Measurements from ENCODE around the gene OR8J3. TPM values are rescaled to one million over a fixed set of nuclear protein-coding genes. Genes with fewer than 3 reads are reported as not detected.

OR8J3 gene, protein sequence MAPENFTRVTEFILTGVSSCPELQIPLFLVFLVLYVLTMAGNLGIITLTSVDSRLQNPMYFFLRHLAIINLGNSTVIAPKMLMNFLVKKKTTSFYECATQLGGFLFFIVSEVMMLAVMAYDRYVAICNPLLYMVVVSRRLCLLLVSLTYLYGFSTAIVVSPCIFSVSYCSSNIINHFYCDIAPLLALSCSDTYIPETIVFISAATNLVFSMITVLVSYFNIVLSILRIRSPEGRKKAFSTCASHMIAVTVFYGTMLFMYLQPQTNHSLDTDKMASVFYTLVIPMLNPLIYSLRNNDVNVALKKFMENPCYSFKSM
- not detected for total RNA-seq

- Histone ChIP-seq H3K27ac (no peak within 1 kb of the TSS), H3K4me1 (no peaks in the 10 kb centered on the region), H3K9me3 (no peaks in the 10 kb centered on the region), H3K36me3 (no peaks in the 10 kb centered on the region), H3K27me3 (no peaks in the 10 kb centered on the region), H3K4me3 (no peak within 1 kb of the TSS)
- DNase-seq (no peak), ATAC-seq (ENCODE audit: low FRiP score in 2 of 2) (no peak)
- TF ChIP-seq POLR2A (IDR thresholded peaks at IDR 0.05) (no peak), EP300 (IDR thresholded peaks at IDR 0.05) (no peak), POLR2AphosphoS5 (IDR thresholded peaks at IDR 0.05) (no peak)
- TF ChIP-seq, protein P1, sequence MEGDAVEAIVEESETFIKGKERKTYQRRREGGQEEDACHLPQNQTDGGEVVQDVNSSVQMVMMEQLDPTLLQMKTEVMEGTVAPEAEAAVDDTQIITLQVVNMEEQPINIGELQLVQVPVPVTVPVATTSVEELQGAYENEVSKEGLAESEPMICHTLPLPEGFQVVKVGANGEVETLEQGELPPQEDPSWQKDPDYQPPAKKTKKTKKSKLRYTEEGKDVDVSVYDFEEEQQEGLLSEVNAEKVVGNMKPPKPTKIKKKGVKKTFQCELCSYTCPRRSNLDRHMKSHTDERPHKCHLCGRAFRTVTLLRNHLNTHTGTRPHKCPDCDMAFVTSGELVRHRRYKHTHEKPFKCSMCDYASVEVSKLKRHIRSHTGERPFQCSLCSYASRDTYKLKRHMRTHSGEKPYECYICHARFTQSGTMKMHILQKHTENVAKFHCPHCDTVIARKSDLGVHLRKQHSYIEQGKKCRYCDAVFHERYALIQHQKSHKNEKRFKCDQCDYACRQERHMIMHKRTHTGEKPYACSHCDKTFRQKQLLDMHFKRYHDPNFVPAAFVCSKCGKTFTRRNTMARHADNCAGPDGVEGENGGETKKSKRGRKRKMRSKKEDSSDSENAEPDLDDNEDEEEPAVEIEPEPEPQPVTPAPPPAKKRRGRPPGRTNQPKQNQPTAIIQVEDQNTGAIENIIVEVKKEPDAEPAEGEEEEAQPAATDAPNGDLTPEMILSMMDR (IDR thresholded peaks at IDR 0.05), result no peak
These were observed at the start of gene OR8J3 for GRCh38 chr11:56140151-56140661. OR8J3 (minus strand) TSS chr11:56140201; CDS start chr11:56137718, 2,483 bp downstream.

GRCh38 chr11:56188602-56189001 lies 48.6 kb upstream of the OR8J3 start:
- Histone ChIP-seq H3K36me3 (no peaks in the 10 kb centered on the region), H3K9me3 (peaks cover 0 to 8% (median 0%) of the 10 kb centered on the region in 4 donors), H3K4me3 (no peak overlapping the region), H3K27ac (no peak overlapping the region), H3K27me3 (no peaks in the 10 kb centered on the region), H3K4me1 (no peaks in the 10 kb centered on the region)
- DNase-seq (no peak), ATAC-seq (ENCODE audit: low FRiP score in 2 of 2) (no peak)
- 90 to 94% methylated on average over 3 of the region's 3 CpGs for WGBS, 2 donors
- TF ChIP-seq POLR2AphosphoS5 (IDR thresholded peaks at IDR 0.05), result no peak
- no peak for TF ChIP-seq POLR2A (IDR thresholded peaks at IDR 0.05)
- TF ChIP-seq, protein P1 (IDR thresholded peaks at IDR 0.05), result no peak
- TF ChIP-seq EP300 (IDR thresholded peaks at IDR 0.05), result no peak

DNA sequence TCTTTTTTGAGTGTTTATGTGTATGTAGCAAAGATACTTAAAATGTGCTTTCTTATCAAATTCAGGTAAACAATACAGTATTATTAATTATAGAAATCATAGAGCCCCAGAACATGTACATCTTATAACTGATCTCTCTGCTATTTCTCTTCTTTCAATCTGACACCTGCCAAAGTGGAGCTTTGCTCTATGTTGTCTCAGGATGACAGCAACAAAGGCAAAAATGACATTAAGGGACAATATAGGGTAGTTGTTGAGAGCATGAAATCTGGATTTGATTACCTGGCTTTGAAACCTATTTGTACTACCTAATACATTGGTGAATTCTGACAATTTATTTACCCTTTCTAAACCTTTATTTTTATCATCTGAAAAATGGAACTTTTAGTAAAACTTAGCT lies 43.5 kb upstream of the OR8J3 start:
- H3K4me1 ChIP-seq, result no peaks in the 10 kb centered on the region
- no peak for DNase-seq
- TF ChIP-seq EP300 (IDR thresholded peaks at IDR 0.05) (no peak), POLR2AphosphoS5 (IDR thresholded peaks at IDR 0.05) (no peak), POLR2A (IDR thresholded peaks at IDR 0.05) (no peak)
- TF ChIP-seq, protein P1 (IDR thresholded peaks at IDR 0.05), result no peak
- H3K9me3 ChIP-seq, result peaks cover 0 to 5% (median 4%) of the 10 kb centered on the region in 4 donors
- no peak for ATAC-seq (ENCODE audit: low FRiP score in 2 of 2)
- no peaks in the 10 kb centered on the region for H3K27me3 ChIP-seq
- no peak overlapping the region for H3K4me3 ChIP-seq
- no peaks in the 10 kb centered on the region for H3K36me3 ChIP-seq
- no peak overlapping the region for H3K27ac ChIP-seq

GRCh38 chr11:56176318-56176717 lies 36.3 kb upstream of the OR8J3 start, which contains the start of gene OR5J2:
OR5J2 (plus strand) TSS chr11:56176618; CDS start chr11:56176618, 0 bp downstream.
- no peaks in the 10 kb centered on the region for H3K4me1 ChIP-seq
- ATAC-seq (ENCODE audit: low FRiP score in 2 of 2) (no peak), DNase-seq (no peak)
- H3K27me3 ChIP-seq, result no peaks in the 10 kb centered on the region
- H3K27ac ChIP-seq, result no peak within 1 kb of the TSS
- no peak within 1 kb of the TSS for H3K4me3 ChIP-seq
- TF ChIP-seq, protein P1 (IDR thresholded peaks at IDR 0.05), result no peak
- TF ChIP-seq EP300 (IDR thresholded peaks at IDR 0.05), result no peak
- no peak for TF ChIP-seq POLR2AphosphoS5 (IDR thresholded peaks at IDR 0.05)
- TF ChIP-seq POLR2A (IDR thresholded peaks at IDR 0.05), result no peak
- WGBS, 2 donors, result 63 to 67% methylated on average over 1 of the region's 1 CpG
- H3K36me3 ChIP-seq, result no peaks in the 10 kb centered on the region
- peaks cover 0 to 5% (median 4%) of the 10 kb centered on the region in 4 donors for H3K9me3 ChIP-seq
